ENCODE measurements around the gene SH3PXD2A. TPM values are rescaled to one million over a fixed set of nuclear protein-coding genes. Genes with fewer than 3 reads are reported as not detected.

SH3PXD2A gene
- total RNA-seq, 4 donors from 2014 or later = 12.1 to 68.5 (median 21.7) TPM

DNA sequence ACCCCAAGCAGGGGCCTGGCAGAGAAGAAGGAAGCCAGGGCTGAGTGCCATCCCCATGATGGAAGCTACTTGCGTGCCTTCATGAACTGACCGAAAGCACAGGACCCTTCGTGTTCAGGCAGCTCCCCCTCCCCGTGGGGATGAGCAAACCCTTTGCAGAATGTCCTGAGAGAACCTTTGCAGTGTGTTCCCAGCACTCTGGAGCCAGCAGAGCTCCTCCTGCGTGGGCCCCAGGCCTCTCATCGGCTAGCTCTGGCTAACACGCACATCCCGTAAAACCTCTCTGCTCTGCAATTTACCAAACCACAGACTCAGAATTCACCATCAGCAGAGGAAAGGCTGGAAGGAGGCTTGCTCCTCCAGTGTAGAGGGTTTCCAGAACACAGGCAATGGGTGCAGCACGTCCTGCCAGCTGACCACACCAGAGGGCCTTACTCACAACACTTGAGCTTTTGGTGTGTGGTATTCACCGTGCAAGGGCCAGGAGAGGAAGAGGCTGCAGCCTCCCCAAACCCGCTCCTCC is 3.1 kb downstream of the SH3PXD2A start:
- no peak for DNase-seq
- Histone ChIP-seq H3K9me3 (no peaks in the 10 kb centered on the region), H3K27me3 (no peaks in the 10 kb centered on the region), H3K36me3 (no peaks in the 10 kb centered on the region), H3K27ac (peak overlapping the region; percentile 42 to 77 (median 68)), H3K4me3 (no peak overlapping the region), H3K4me1 (peaks cover 0 to 69% (median 11%) of the 10 kb centered on the region in 4 donors)
- TF ChIP-seq, protein P1, sequence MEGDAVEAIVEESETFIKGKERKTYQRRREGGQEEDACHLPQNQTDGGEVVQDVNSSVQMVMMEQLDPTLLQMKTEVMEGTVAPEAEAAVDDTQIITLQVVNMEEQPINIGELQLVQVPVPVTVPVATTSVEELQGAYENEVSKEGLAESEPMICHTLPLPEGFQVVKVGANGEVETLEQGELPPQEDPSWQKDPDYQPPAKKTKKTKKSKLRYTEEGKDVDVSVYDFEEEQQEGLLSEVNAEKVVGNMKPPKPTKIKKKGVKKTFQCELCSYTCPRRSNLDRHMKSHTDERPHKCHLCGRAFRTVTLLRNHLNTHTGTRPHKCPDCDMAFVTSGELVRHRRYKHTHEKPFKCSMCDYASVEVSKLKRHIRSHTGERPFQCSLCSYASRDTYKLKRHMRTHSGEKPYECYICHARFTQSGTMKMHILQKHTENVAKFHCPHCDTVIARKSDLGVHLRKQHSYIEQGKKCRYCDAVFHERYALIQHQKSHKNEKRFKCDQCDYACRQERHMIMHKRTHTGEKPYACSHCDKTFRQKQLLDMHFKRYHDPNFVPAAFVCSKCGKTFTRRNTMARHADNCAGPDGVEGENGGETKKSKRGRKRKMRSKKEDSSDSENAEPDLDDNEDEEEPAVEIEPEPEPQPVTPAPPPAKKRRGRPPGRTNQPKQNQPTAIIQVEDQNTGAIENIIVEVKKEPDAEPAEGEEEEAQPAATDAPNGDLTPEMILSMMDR (IDR thresholded peaks at IDR 0.05) = no peak

DNA sequence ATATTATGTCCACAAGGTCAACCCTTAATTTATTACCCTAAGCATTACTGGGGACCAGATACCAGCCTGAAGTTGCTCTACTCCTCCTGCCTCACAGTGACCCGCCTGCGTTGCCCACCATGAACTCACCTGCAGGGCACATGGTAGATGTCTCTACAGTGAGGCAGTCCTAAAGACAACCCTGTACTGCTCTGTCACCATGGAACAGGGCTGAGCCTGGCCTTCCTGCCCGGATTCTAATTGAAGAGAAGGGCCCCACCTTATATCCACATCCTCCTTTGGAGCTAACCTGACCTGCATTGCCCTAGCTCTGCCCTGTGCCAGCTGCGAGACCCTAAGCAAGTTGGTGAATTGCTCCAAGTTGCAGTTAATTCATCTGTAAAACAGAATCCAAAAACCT is 4.1 kb downstream of the SH3PXD2A start:
- Histone ChIP-seq H3K27ac (peak overlapping the region; percentile 3 to 77 (median 65)), H3K9me3 (no peaks in the 10 kb centered on the region), H3K4me3 (no peak overlapping the region), H3K27me3 (no peaks in the 10 kb centered on the region), H3K36me3 (no peaks in the 10 kb centered on the region), H3K4me1 (peaks cover 1 to 73% (median 11%) of the 10 kb centered on the region in 4 donors)
- no peak for TF ChIP-seq POLR2A (IDR thresholded peaks at IDR 0.05)
- TF ChIP-seq, protein P1 (IDR thresholded peaks at IDR 0.05) = no peak
- DNase-seq = no peak

DNA sequence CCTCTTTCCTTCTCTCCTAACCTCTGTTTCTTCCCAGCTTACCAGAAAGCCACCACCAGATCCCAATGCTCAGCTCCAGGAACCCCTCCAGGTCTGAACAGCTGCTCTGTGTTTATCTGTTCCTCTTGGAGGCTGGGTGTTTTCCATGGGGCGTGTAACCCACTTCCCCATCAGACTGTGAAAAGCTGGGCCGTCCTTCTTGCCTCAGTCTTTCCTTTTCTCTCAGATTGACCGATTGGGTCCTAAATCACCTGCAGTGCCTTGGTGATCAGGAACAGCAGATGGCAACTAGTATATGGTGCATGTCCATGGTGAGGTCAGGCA is 4.8 kb downstream of the SH3PXD2A start:
- peaks cover 5 to 73% (median 14%) of the 10 kb centered on the region in 4 donors for H3K4me1 ChIP-seq
- no peak for DNase-seq
- no peaks in the 10 kb centered on the region for H3K36me3 ChIP-seq
- TF ChIP-seq, protein P1 (IDR thresholded peaks at IDR 0.05) = no peak
- TF ChIP-seq POLR2A (IDR thresholded peaks at IDR 0.05) = no peak
- H3K4me3 ChIP-seq = no peak overlapping the region
- no peaks in the 10 kb centered on the region for H3K9me3 ChIP-seq
- H3K27ac ChIP-seq = peak overlapping the region; percentile 54 to 76 (median 61)
- no peaks in the 10 kb centered on the region for H3K27me3 ChIP-seq

DNA sequence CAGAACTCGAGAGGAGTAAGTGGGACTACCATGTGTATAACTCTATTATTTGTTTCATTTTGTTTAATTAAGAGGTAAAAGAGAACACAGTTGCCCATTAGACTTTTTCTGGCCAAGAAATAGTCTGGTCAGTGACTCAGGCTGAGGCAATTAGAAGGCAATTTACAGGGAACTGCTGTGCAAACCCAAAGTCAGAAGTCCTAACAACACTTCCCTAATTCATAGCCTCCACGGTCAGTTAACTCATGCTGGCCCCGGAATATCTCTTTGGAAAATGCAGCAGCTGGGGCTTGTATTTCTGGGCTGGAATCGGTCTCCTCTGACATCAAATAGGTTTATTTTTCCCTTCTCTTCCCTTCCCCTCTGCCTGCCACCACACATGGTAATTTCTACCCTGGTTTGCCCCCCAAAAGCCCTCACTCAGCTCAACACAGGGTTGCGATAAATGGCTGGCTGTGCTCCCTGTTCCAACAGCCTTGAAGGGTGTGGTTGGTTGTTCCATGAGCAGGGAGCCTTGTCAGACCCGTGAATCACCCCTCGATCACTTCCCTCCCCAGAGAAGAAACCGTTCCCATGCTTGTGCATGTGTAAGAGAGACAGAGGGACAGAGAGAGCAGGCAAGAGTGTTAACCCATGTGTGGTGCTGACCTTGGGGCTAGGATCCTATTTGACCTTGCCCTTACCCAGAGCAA is 5.3 kb downstream of the SH3PXD2A start:
- Histone ChIP-seq H3K9me3 (no peaks in the 10 kb centered on the region), H3K4me1 (peaks cover 5 to 75% (median 13%) of the 10 kb centered on the region in 4 donors), H3K36me3 (no peaks in the 10 kb centered on the region), H3K27ac (peak overlapping the region; percentile 54 to 76 (median 61)), H3K27me3 (no peaks in the 10 kb centered on the region), H3K4me3 (no peak overlapping the region)
- TF ChIP-seq, protein P1 (IDR thresholded peaks at IDR 0.05) = no peak
- TF ChIP-seq POLR2A (IDR thresholded peaks at IDR 0.05) = no peak
- no peak for DNase-seq

DNA sequence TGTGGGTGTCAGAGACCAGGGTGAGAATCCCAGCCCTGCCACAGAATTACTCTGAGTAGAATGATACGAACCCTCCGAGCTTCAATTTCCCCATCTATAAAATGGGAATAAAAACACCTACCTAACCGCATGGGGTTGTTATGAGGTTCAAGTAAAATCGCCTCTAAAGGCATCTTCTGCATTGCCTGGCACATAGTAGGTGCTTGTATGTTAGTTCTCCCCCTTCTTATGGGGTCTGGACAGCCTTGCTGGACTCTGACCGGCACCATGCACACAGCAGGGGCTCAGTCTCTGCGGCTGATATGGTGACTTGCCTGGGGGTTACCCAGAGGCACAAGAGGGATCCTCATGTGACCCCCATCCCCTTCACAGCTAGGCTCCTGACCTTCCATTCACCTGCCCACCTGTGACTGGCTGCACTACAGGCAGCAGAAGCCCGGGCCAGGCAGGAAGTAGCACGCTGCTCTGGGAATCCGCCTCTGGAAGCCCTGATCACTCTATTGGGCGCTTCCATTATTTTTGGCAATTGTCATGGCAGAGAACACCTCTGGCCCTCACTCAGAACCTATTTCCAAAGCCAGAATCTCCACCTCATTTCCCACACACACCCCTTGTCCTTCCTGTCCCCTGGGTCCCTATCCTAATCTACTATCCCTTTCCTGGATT is 6.0 kb downstream of the SH3PXD2A start:
- Histone ChIP-seq H3K36me3 (no peaks in the 10 kb centered on the region), H3K27me3 (no peaks in the 10 kb centered on the region), H3K4me1 (peaks cover 5 to 77% (median 10%) of the 10 kb centered on the region in 4 donors), H3K4me3 (no peak overlapping the region), H3K9me3 (no peaks in the 10 kb centered on the region), H3K27ac (peak overlapping the region; percentile 54 to 76 (median 61))
- TF ChIP-seq, protein P1 (IDR thresholded peaks at IDR 0.05) = no peak
- TF ChIP-seq POLR2A (IDR thresholded peaks at IDR 0.05) = no peak
- no peak for DNase-seq

Data from Peyer's patch (tissue), 4 donors.